ENCODE data around the gene LOXL3.

The LOXL3 gene

DNA sequence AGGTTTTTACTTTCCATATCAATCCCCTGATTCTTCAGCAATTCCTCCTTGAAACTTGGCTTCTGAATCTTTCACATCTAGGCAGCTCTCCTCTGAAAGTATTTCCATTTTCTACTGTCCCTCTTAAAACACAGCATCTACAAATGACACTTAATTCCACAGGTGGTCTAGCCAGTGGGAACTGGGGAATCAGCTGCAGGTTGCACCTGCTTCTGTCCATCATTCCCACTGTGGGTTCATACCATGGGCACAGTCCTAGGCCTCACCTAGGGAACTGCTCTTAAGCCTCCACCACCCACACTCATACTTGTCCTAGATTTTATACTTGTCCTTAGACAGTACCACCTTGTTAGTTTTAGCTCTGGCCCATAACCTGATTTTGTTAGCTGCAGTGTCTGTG lies 2.2 kb downstream of the LOXL3 start:
- DNase-seq, result no peak

DNA sequence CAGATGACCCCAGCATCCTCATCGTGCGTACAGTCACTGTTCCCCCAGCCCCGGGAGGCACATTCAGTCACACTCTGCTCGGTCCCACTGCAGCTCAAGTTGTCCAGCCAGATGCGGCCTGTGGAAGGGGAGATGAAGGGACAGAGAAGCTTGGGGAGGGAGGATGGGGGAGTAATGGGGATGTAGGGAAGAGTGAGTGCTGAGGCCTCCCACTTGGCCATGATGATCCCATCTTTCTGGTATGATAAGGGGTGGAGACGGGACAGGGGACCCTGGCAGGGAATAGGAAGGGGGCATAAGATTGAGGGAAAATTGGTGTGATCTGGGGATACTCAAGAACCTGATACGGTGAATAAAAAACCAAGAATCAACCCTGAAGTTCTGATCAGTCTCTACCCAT lies 3.5 kb downstream of the LOXL3 start:
- DNase-seq, result no peak

DNA sequence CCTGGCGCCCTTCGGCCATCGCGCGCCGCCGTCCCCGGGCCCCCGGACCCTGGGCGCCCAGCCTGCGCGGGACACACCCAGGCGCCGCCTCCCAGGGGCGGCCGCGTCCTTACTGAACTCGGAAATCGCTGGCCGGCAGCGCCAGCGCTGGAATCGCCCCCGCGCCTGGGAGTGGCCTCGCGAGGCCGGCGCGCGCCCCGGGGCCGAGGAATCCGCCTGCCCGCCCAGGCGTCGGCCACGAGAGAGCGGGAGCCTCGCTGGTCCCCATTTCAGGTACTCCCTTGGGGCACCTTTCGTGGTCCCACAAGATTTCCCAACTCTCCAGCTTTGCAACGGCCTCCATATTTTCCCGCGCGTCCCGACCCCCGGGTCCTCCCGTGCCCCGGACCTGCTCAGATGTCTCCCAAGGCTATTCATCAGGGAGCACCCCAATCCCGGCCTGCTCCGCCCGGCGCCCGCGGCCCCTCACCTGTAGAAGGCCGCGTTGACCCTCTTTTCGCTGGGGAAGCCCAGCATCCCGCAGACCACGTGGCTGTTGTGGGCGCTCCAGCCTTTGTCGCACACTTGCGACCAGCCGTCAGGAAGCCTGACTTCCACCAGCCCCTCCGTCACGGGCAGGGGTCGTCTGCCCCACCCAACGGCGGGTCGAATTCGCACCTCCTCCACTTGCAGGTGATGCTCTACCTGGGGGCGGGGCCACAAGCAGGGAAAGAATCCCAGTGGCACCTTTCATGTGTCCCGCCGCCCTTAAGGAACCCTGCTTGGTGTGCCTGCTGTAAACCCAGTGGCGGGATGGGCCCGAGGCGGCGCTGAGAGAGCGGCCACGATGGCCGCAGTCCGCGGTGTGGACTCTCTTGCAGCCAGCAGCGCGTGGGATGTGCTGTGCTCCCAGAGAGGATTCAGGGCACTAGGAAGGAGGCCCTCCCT lies 4.6 kb downstream of the LOXL3 start:
- no peak for DNase-seq

DNA sequence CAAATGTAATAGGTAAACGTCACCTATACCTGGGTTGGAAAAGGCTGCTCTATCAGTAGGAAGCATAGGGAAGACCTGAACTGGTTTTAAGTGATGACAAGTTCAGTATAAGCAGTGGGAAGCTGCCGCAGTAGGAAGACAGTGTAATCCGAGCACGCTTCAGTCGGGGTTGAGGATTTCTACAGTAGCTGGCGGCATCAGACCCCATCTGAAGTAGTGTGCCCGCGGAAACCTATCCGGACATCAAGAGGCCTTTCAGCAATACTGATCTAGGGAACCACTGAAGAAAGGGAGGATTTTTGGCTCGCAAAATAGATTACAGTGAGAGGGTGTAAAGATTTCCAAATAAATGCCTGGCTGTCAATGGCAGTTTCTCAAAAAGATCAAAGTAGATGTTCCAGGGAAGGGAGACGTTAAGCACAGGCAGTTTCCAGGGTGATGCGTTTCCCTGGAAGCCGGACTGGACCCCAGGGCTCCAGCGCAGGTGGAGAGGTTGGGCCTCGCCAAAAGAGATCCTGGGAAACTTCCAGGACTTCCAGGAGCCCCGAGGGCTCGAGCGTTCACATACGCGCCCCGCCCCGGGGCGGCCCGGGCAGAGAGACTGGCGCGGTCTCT lies 5.3 kb downstream of the LOXL3 start:
- no peak for DNase-seq

DNA sequence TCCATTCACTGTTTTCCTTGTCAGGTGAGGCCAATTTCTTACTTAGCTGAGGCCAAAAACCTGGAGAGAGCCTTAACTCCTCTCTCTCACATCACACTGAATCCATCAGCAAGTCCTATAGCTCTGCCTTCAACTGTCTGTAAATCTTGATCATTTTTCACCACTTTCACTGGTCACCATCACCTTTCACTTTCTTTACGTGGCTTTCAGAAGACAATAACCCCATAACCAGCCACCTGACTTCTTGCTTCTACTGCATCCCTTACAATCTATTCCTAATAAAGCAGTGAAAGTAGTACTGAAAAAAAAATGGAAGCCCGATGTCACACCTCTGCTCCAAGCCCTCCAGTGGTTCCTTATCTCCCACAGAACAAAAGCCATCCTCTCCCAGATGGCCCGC lies 7.7 kb downstream of the LOXL3 start:
- no peak for DNase-seq

DNA sequence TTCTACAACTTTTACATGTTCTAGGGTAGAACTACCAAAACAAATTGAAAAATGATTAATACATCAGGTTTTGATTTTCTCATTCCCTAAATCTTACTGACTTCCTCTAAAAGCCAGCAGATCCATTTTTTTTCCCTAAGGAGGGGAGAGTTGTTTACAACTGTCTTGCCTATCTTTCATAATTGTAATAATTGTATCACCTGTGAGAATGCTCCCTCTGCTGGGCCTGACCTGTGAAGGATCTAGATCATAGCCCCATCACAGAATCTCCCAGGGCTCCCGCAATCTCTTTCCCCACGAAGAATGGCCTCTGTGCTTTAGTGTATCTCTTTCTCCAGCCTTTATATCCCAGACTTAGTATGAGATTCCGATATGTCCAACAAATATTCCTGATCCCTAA lies 9.1 kb downstream of the LOXL3 start:
- DNase-seq, result no peak

DNA sequence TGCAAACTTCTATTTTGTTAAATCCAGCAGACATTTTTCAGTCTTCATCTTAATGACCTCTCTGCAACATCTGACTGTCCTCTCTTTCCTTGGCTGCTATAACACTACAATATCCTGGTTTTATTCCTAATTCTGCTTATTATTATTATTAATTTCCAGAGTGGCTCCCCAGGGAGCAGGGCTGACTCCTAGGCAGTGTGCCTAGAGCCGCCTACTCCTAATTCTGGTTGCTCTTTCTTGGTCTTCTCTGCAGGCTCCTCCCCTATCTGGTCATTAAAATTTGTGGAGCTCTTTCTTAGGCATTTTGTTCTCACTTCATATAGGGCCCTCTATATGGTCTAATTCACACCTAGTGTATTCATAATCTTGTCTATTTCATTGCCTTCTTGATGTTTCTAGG lies 10.8 kb downstream of the LOXL3 start:
- no peak for DNase-seq

DNA sequence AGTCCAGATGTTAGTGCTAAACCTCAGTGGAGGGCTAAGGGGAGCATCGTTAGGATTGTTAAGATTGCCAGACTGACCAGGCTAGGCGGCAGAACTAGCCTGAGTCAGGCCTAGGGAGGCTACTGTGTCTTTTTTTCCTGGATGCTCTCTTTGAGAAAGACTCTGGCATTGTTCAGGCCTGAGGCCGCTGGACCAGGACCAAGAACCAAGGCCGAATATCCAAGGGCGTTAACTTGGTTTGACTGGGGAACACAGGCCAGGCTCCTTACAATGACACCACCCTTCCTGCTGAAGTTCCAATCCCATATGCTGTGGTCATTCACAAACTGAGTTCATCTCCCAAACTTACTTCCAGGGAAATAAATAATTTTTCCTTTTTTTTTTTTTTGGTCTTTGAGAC lies 13.5 kb downstream of the LOXL3 start:
- DNase-seq, result no peak

DNA sequence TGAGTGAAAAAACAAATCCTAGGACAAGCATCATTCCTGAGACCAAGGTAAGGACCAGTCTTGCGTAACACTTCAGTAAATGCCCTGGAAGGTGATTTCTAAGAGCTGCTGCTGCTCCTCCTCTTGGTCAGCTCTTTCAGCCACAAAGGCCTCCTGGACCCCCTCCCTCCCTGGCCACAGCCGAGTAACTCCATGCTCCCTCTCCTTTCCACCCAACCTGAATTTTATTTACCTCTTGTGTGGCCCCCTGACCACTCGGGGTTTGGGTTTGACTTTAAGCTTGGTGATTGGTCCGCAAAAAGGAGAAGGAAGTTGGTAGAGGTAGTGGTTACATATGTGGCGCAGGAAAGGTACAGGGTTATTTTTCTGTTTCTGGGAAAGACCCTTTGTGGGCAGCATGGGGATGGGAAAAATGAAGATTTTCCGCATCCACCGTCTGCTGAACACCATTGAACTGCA lies 14.8 kb downstream of the LOXL3 start:
- no peak for DNase-seq

DNA sequence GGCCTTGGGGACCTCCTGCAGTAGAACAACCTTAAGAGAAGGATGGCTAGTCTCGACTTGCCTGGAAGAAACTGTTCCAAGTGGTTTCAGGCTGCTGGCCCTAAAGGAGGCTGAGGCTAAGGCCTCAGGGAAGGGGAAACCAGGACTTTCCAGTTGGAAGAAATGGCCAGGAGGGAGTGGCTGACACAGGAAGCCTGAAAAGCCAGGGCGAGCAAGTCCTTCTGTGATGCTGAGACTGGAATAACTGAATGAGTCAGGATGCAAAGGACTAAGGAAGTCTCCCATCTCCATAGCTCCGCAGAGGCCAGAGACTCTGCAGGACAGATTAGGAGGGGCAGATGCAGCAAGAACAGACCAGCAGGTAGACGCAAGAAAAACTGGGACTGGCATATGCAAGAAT lies 16.6 kb downstream of the LOXL3 start:
- no peak for DNase-seq

DNA sequence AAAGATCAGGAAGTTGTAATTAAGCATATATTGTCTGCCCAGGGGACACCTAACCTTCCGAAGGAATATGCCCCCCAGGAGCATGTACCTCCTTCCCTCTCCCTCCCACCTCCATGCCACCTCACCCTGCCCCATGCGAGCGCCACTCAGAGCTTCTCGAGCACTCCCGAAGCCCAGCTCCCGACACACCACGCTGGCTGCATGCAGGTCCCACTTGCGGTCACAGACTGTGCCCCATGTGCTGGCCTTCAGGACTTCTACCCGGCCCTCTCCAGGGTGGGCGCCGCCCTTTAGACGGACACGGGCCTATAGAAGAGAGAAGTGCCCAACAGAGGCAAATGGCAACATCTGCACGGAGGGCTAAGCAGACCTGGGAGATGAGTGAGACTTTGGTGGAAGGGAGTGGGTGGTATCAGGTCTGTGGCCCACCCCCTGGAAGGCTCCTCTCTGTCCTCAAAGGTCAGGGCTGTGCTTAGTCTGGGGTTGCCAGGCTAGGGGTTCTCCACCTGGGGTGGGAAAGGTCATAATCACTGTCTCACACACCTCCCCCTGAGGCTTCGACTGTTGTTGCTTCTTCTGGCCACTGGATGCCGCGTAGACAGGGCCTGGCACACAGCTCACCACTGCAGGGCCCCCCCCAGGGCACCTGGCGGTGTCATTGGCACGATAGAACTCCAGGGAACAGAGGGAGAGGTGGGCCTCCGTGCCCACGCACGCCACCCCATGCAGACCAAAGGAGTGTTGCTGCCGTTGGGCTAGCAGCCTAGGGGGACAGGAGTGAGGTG lies 17.4 kb downstream of the LOXL3 start:
- DNase-seq, result no peak

DNA sequence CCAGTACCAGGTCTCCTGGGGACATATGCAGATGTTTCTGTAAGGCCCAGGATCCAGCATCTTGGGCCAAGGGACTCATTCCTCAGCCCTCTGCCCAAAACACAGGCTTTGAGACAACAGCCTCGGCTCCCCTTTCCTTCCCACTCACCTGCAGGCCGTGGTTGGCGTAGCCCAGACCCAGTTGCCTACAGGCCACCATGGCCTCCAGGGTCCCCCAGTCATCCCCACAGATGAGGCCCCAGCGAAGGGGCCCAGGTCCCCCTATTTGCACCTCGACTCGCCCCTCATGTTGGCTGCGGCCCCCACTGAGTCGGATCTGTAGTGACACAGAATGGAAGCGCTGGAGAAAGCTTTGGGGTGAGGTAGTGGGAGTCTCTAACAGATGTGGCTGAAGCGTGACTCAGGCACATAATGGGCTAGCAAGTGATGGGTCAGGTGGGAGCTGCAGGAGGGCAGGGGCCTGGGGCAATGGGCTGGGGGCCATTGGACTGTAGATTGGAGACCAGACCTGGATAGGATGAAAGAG lies 18.2 kb downstream of the LOXL3 start:
- DNase-seq, result no peak

DNA sequence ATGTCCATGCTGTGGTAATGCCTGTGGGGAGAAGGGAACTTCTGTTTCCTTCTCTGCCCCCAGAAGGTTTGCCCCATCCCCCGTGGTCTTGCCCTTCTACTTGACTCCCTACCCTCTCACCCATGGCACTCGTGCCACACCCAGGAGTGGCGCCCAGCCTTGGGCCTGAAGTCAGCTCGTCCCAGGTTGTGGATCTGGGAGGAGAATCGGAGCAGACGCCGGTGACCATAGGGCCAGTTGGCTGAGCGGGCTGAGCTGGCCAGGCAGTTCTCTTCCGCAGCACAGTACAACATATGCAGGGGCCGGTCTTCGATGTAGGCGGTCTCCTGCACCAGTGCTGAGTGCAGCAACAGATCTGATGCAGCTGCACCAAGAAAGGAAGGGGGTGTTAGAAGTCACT lies 19.3 kb downstream of the LOXL3 start:
- no peak for DNase-seq

DNA sequence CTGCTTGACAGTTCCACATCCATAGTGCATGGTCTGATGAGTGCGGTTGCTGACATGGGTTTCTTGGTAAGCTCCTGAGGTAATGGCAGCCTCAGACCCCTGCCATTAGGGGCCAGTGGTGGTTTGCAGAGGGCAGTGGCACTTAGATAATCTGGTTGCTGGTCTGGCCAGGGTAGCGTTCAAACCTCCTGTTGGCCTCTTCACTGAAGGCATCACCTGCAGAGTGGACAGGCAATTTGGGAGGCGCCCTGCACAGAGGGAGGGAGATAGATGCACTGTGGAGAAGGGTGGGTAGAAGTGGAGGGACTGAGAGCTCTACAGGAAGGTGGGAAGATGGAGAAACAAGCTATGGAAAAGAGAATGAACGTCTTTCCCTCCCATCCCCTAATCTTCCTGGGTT lies 20.3 kb downstream of the LOXL3 start:
- DNase-seq, result no peak

DNA sequence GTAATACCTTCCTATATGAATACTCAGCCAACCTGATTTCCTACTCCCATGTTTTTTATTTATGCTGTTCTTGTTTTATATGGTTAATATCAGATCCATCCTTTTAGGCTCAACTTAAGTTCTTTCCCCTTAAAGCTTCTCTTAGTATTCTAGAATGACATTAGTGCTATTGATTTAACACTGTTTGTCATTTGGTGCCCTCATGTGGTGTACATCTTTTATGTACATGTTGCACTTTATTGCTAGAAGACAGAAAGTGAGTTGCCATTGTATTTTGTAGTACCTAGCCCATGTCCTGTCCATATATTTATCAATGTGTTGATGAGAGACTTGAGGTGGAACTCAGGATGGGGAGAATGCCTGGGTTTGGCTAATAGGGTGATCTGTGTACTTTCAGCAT lies 21.5 kb downstream of the LOXL3 start:
- DNase-seq, result peak; percentile 44

DNA sequence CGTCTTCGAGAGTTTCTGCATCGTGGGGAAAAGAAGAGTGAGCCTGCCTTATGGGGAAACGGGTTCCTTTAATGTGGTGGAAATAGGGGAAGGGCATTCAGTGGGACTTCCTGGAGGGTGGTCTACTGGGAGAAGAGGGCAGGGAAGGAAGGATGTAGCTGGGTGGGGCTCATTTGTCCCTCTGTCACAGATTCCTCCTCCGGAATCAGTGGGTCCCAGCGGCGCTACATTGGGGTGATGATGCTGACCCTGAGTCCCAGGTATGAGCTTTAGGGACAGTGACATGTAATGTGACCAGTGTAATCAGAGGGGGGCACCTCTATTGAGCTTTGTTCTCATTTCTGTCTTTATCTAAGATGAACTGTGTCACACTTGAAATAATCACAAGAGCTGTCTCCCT lies 22.1 kb downstream of the LOXL3 start:
- no peak for DNase-seq

DNA sequence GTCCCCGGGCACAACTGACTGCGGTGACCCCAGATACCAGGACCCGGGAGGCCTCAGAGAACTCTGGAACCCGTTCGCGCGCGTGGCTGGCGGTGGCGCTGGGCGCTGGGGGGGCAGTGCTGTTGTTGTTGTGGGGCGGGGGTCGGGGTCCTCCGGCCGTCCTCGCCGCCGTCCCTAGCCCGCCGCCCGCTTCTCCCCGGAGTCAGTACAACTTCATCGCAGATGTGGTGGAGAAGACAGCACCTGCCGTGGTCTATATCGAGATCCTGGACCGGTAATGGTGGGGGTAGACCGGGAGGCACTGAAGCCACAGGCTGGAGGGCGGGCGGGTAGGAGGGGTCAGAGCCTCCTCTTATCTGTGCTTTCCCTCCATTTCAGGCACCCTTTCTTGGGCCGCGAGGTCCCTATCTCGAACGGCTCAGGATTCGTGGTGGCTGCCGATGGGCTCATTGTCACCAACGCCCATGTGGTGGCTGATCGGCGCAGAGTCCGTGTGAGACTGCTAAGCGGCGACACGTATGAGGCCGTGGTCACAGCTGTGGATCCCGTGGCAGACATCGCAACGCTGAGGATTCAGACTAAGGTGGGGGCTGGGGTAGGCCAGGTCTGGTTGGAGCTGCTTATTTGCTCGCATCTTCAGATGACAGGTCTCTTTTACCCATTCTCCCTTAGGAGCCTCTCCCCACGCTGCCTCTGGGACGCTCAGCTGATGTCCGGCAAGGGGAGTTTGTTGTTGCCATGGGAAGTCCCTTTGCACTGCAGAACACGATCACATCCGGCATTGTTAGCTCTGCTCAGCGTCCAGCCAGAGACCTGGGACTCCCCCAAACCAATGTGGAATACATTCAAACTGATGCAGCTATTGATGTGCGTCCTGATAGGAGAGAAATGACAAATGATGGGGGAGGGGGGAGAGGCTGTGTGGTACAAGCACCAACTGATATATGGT lies 23.2 kb downstream of the LOXL3 start:
- DNase-seq, result peak; percentile 81

DNA sequence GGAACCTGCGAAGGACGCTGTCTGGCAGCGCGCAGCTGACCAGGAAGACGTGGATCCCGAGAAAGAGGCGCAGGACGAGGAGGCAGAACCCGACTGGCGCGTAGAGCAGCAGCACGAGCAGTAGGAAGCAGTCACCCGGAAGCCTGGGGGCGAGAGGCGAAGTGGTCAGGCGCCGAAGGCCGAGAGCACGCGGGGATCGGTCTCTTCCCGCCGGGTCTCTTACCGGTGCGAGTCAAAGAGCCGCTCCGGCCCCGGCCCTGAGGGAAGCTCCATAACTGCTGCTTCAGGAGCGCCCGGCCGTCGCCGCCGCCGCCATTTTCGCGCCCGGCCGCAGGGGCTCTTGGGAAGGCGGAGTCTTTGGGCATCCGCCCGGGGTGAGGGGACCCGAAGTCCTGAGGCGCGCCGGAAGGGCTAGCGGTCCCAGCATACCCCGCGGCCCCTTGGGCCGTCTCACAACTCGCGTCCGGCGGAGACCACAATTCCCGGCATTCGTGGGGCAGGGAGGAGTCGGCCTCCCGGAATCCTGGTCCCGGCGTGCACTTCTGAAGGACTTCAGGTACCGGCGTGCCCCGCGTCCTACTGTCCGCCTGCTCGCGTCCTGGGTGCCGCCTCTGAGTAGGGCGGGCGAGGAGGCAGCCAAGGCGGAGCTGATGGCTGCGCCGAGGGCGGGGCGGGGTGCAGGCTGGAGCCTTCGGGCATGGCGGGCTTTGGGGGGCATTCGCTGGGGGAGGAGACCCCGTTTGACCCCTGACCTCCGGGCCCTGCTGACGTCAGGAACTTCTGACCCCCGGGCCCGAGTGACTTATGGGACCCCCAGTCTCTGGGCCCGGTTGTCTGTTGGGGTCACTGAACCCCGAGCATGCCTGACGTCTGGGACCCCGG lies 24.1 kb downstream of the LOXL3 start, which contains the start of the genes AUP1 and HTRA2:
Gene AUP1 (minus strand): TSS at position 350 of the 882 bp plus-strand sequence. CDS start 77 bp downstream, at position 273.
Gene HTRA2 (plus strand): TSS at position 577 of the 882 bp plus-strand sequence. CDS start 74 bp downstream, at position 651.
- DNase-seq, result peak; percentile 99

DNA sequence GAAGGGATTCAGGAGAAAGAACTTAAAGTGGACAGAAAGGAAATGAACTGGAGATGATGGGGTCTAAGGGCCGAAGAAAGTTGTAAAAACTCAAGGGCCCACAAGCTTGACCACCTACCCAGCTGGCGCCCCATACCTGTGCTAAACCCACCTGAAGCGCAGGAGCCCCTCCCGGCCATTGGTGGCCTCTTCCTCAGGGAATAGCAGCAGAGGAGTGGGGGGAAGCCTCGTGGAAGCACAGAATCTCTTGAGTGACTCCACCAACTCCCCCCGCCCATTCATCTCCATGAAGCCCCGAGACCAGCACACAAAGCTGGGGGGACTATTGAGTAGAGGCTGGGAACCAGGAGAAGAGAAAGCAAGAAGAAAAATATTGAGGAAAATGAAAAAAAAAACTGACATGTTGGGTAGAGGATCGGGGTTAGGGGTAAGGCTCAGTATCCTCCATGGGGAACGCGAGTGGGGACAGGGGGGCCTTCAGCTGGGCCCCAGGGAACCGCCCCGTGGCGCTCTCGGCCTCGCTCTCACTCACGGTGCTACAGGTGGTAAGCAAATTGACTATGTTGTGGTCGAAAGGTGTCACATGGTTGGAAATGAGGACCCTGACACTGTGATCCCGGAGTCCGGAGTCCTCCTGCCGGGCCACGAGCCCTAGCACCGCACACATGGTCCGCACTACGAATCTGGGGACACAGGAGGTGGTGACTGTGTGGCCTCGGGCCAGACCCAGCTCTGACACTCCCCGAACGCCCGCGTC lies 25.0 kb downstream of the LOXL3 start:
- peak; percentile 27 for DNase-seq

DNA sequence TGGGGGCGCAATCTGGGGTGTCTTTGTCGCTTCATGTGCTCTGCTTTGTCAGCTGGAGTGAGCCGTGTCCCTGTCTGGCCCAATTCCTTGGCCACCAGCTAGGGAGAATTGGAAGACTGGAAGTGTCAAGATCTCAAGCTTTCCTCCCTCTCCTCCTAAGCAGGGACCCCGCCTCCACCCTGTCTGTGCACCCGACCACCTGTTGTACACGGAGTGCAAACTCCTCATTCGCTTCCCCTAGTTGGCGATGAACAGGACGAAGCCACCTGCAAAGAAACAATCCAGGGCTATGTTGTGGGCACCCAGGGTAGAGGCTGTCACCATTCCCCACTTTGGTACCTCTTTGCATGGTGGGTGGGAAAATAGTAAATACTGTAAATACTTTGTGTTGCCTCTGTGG lies 26.0 kb downstream of the LOXL3 start:
- DNase-seq, result no peak
